ENCODE results near the gene ENOX1. TPM values are rescaled to one million over a fixed set of nuclear protein-coding genes. Genes with fewer than 3 reads are reported as not detected.

The ENOX1 gene
- total and polyA plus RNA-seq, 9 of the 15 experiments (the other 6 are each of a cell fraction or from before 2014, with no cell fraction given), result not detected

DNA sequence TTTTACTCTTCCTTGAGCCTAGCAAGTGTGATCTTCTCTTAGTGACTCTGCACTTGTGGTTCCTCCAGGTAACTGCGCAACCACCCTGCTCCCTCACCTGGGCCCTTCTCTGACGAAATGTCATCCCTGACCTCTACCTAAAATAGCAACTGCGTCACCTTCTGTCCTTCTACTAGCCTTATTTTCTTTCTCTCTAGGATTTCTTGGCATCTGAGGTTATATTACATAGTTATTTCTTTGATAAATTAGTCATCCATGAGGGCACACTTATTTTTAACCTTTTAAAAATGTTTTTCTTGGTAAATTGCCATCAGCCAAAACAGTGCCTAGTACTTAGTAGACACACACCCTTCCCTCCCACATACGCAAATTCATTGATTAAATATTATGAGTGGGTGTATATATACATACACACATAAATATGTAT lies 355.5 kb downstream of the ENOX1 start:
- no peaks in the 10 kb centered on the region for H3K4me1 ChIP-seq (replicated peaks in 1 of 2; ENCODE audit: control insufficient read depth in 2 of 2, insufficient read depth in 2 of 2, low read length in 2 of 2)
- 0% methylated on average over 1 of the region's 4 CpGs for WGBS (ENCODE audit: insufficient coverage, low coverage, missing lambda C conversion rate)
- no peak overlapping the region for H2AFZ ChIP-seq (ENCODE audit: low read depth, low read length)
- no peaks in the 10 kb centered on the region for H3K27me3 ChIP-seq (ENCODE audit: control insufficient read depth in 2 of 2, insufficient read depth in 2 of 2, low read length in 2 of 2)
- no peaks in the 10 kb centered on the region for H3K36me3 ChIP-seq (ENCODE audit: control insufficient read depth, insufficient read depth, low read length)
- no peak overlapping the region for H3K4me3 ChIP-seq
- H3K79me2 ChIP-seq (ENCODE audit: control insufficient read depth, insufficient read depth, low read length), result no peaks in the 10 kb centered on the region
- no peak for FAIRE-seq
- no peaks in the 10 kb centered on the region for H3K9me1 ChIP-seq (ENCODE audit: control insufficient read depth, insufficient read depth, low read length)
- intact Hi-C loops (cut with micrococcal nuclease), result no loop called here
- POLR2A ChIA-PET, result interaction anchor here (0.6 kb wide), 1 partner anchor 300 kb away, joined by 3 read pairs; no protein-coding TSS in a partner anchor
- no peak for TF ChIP-seq ZNF589 (CRISPR knock-in tag; IDR thresholded peaks at IDR 0.05; ENCODE audit: low read depth)
- TF ChIP-seq CBX5 (IDR thresholded peaks at IDR 0.05; ENCODE audit: borderline replicate concordance, low read depth), result no peak
- TF ChIP-seq TEAD2 (tag; IDR thresholded peaks at IDR 0.05), result no peak
- TF ChIP-seq, protein P1, sequence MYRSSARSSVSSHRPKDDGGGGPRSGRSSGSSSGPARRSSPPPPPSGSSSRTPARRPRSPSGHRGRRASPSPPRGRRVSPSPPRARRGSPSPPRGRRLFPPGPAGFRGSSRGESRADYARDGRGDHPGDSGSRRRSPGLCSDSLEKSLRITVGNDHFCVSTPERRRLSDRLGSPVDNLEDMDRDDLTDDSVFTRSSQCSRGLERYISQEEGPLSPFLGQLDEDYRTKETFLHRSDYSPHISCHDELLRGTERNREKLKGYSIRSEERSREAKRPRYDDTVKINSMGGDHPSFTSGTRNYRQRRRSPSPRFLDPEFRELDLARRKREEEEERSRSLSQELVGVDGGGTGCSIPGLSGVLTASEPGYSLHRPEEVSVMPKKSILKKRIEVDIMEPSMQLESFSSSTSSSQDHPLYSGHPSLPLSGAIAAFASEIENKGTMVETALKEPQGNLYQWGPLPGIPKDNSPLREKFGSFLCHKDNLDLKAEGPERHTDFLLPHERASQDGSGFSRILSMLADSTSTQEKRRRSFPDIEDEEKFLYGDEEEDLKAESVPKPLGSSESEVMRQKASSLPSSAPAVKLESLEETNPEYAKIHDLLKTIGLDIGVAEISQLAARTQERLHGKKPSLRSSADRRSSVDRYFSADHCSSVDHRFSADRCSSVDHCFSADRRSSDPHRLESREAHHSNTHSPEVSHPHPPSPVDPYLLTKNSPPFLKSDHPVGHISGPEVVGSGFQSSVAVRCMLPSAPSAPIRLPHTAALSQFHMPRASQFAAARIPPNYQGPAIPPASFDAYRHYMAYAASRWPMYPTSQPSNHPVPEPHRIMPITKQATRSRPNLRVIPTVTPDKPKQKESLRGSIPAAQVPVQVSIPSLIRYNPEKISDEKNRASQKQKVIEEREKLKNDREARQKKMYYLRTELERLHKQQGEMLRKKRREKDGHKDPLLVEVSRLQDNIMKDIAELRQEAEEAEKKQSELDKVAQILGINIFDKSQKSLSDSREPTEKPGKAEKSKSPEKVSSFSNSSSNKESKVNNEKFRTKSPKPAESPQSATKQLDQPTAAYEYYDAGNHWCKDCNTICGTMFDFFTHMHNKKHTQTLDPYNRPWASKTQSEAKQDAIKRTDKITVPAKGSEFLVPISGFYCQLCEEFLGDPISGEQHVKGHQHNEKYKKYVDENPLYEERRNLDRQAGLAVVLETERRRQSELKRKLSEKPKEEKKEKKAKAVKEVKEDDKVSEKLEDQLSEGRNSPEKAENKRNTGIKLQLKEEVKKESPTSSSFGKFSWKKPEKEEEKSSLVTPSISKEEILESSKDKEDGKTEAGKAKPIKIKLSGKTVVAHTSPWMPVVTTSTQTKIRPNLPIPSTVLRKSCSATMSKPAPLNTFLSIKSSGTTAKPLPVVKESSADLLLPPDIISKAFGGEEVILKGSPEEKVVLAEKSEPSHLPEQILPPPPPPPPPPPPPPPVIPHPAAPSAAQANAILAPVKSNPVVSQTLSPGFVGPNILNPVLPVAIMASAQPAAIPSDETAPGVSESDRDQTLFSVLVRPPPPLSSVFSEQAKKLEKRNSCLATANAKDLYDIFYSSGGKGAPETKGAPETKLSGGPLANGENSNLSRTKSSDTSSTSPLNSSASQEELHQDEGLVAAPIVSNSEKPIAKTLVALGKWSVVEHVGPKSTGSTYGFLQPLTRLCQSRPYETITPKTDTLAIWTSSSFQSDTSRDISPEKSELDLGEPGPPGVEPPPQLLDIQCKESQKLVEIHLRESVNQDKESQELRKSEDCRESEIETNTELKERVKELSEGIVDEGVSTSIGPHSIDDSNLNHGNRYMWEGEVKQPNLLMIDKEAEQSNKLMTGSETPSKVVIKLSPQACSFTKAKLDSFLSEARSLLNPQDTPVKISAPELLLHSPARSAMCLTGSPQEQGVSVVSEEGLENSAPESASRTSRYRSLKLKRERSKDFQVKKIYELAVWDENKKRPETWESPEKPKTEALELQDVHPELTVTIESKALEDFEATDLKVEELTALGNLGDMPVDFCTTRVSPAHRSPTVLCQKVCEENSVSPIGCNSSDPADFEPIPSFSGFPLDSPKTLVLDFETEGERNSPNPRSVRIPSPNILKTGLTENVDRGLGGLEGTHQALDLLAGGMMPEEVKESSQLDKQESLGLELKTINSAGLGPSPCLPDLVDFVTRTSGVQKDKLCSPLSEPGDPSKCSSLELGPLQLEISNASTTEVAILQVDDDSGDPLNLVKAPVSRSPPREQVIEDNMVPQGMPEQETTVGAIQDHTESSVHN (IDR thresholded peaks at IDR 0.05; ENCODE audit: borderline replicate concordance in 1 of 2, low read depth in 1 of 2), result no peak
- no peak for TF ChIP-seq NFYB (IDR thresholded peaks at IDR 0.05; ENCODE audit: extremely low read depth, insufficient read length)
- TF ChIP-seq CCAR2 (IDR thresholded peaks at IDR 0.05; ENCODE audit: low read depth, low read length), result no peak
- no peak for TF ChIP-seq ZNF232 (CRISPR knock-in tag; IDR thresholded peaks at IDR 0.05)
- no peak for TF ChIP-seq NRF1 (conservative IDR thresholded peaks at IDR 0.05 in 1 of 2, IDR thresholded peaks at IDR 0.05 in 1 of 2)
- TF ChIP-seq FOXA1 (IDR thresholded peaks at IDR 0.05; ENCODE audit: borderline replicate concordance), result no peak
- TF ChIP-seq FOXM1 (IDR thresholded peaks at IDR 0.05; ENCODE audit: low read depth), result no peak
- no peak for TF ChIP-seq FOXM1 (CRISPR knock-in tag; IDR thresholded peaks at IDR 0.05; ENCODE audit: low read depth)
- no peak for ATAC-seq
- H3K4me2 ChIP-seq (ENCODE audit: insufficient read depth, low read length), result no peak overlapping the region
- H3K27ac ChIP-seq (ENCODE audit: extremely low read depth, low read depth, low read length), result no peak overlapping the region
- BruUV-seq (replicated peaks), result no TSS peak
- no peak overlapping the region for H3K9ac ChIP-seq (ENCODE audit: insufficient read depth in 1 of 2, low read depth in 2 of 2, low read length in 2 of 2)
- H3K9me3 ChIP-seq (replicated peaks; ENCODE audit: control insufficient read depth, insufficient read depth, low read depth, low read length), result no peaks in the 10 kb centered on the region
- no peaks in the 10 kb centered on the region for H4K20me1 ChIP-seq (replicated peaks; ENCODE audit: control insufficient read depth, insufficient read depth, low read length)
- DNase-seq (ENCODE audit: extremely low read depth in 1 of 4, low spot score in 3 of 4), result no peak
- in situ Hi-C loops (cut with MboI), result no loop called here
- CTCF ChIA-PET (ENCODE audit: low intra/inter-chr PET ratio), result no interaction called here
